Left renal pelvis (tissue), 4 donors: ENCODE results near the gene GTF2A1. TPM values are rescaled to one million over a fixed set of nuclear protein-coding genes. Genes with fewer than 3 reads are reported as not detected.

Experiments used
- DNase-seq, 4 donors: peaks; one replicate each; pipeline ENCODE4 v3.0.0-alpha.2; 2013; ENCODE audit warnings: low read depth in 4 of 4, low spot score in 3 of 4
- polyA plus RNA-seq, 4 donors: library from polyadenylated mRNA; unstranded; fragments of 120-200 nt; gene quantifications; one replicate each; pipeline ENCODE4 v1.2.1, GENCODE V29; 2013; ENCODE audit not compliant: insufficient read length in 4 of 4

Gene GTF2A1
- polyA plus RNA-seq, 4 donors, result 34.4 to 45.1 (median 38.0) TPM

DNA sequence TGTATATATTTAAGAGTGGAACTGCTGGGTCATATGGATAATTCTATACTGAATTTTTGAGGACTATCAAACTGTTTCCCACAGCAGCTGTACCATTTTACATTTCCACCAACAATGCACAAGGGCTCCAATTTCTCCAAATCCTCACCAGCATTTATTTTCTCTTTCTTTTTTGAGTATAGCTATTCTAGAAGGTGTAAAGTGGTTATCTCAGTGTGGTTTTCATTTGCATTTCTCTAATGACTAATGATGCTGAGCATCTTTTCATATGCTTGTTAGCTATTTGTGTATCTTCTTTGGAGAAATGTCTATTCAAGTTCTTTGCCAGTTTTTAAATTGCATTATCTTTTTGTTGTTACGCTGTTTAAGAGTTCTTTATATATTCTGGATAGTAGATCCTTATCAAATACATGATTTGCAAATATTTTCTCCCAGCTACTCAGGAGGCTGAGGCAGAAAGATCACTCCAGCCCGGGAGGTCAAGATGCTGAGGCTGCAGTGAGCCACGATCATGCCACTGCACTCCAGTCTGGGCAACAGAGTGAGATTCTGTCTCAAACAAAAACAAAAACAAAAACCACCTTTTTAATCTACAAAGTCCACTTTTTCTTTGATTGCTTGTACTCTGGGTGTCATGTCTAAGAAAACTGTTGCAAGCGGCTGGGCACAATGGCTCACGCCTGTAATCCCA is 32.8 kb downstream of the GTF2A1 start:
- DNase-seq, result no peak

DNA sequence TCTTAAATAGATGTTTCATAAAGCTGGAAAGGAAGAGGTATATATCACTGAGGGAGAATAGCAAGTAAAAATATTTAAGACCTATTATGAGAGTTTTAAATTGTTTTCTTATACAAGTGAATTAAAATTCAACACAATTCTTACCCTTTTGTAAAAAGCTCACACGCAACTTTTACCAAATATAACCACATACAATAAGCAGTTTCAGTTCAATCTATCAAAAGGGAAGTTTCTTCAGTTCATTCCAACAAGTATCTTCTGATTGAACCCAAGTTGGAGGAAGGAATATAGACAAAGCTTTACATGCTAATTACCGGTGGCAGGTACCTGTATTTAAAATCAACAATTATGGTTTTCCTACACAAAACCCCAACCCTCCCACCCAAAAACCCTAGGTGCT is 41.1 kb downstream of the GTF2A1 start:
- no peak for DNase-seq

- no peak for DNase-seq
Observed at GRCh38 chr14:81178063-81178462, 42.7 kb downstream of the GTF2A1 start.

DNA sequence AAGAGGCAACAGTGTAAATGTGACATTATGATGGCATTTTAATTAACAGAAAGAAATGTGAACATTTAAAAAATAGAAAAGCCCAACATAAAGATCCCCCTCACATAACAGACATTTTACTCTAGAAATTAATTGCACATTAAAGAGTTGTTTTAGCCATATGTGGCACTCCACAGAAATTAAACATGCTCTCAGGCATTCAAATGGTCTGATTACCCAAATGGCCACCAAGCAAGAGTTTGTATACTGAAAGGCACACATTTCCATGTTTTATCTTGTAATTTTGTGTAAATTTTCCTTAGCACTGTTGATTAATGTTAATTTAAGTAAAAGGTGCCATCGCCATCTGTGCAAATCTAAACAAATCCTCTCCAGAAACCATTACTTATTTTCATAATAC is 43.5 kb downstream of the GTF2A1 start:
- no peak for DNase-seq

DNA sequence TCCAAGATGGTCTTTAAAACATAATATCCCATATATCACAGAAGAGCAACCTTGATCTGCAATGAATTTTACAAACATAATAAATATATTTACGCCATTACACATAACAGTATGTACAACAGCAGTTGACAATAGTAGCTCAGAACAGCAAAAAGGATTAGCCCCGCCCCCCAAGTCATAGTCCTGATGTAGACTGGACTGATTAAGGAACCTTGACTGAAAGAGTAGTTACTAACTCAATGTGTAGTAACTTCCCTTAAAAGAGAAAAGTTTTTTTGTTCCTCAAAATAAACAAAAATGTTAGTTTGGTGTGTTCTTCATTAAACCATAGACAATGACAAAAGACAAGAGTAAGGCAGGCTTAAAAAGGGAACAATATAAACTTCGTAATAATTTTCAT is 44.5 kb downstream of the GTF2A1 start:
- no peak for DNase-seq

DNA sequence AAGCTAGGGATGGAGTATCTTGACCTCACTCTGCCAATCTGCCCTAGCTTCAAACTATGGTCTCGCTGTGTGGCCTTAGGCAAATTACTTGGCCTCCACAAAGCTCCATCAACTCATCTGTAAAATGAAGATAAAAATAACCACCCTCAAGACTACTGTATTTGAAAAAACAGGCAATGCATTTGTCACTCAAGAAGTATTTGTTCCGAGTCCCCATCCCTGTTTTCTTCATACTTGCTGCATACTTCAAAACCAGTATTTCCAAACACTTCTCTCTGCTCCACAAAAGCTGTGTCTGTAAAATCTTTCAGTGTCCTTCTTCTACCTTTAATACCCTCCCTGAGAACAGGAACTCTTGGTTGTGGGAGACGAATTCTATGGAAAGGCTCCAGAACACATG is 47.9 kb downstream of the GTF2A1 start:
- no peak for DNase-seq

DNA sequence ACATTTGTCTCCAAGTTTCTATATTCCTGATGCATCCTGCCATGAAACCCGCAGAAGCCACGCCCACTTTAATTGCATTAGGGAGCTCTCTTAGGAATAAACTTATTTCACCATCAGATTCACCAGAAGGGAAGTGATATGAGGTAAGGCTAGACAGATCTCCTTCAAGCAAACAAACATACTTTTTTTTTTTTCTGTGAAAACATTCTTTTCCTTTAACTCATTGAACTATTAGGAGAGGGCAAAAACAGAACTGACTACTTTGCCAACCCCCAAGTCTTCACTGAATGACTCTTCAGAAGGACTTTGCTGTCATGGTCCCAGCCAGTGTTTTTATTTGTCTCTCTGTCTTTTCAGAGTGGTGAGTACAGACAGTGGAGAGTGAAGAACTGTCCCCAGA is 48.4 kb downstream of the GTF2A1 start:
- no peak for DNase-seq

- no peak for DNase-seq
Observed at GRCh38 chr14:81170829-81171195, 49.9 kb downstream of the GTF2A1 start.

DNA sequence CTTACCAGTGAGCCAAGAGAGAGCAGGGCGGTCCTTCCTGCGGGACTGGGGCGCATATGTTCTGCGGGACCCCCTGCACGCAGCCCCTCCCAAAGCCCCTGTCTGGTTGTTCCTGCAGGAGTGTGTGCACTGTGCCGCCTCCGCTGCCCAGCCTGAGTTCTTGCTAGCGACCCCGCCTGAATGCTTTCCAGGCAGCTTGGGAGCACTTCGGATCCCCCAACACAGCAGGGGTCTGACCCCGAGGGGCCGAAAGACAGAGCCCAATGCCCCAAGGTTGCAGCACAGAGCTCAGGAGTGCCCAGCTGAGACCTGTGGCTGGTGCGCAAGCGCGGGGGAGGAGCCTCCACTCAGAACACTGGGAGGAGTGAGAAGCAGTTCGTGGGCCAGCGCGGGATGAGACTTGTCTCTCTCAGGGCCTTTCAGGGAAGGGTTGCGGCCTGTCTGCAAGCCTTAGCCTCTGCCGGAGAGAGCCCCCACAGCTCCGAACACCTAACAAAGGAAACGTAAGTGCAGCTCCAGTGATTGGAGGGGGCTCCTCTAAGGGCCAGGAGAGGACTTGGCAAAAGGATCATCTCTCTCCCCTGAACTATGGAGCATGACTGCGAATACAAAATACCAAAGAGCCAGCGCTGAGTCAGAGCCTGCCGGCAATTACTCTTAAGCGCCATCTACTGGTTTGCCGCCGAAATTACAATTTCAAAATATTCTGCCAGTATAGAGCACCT is 50.5 kb downstream of the GTF2A1 start:
- DNase-seq, result peak; percentile 77 to 89 (median 80)

GRCh38 chr14:81169711-81170103 is 51.1 kb downstream of the GTF2A1 start:
- DNase-seq, result peak; percentile 6 to 14 (median 10)

GRCh38 chr14:81169267-81169666 is 51.5 kb downstream of the GTF2A1 start:
- DNase-seq, result no peak

GRCh38 chr14:81166121-81166520 is 54.6 kb downstream of the GTF2A1 start:
- no peak for DNase-seq

- no peak for DNase-seq
Observed at GRCh38 chr14:81165188-81165587, 55.6 kb downstream of the GTF2A1 start.

- peak in 2 of 4 donors; percentile 15 to 16 for DNase-seq
Observed at GRCh38 chr14:81164167-81164774, 56.5 kb downstream of the GTF2A1 start.

DNA sequence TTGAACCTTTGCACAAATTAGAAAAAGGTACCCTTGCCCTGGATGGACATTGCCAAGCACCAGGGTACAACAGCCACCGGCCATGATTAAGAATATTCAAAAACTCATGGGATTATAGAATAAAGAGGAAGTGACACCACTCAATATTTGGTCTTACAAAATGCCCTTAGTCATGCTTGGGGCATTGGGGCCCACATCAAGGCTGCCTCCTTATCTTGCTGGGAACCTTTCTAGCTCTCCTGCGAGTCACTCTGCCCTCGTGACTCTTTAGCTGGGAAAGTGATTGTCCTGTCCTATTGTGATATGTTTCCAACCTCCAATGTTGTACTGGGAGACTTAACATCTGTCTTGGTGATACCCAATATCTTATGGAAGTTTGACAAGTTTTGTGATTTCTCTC is 57.8 kb downstream of the GTF2A1 start:
- DNase-seq, result no peak

DNA sequence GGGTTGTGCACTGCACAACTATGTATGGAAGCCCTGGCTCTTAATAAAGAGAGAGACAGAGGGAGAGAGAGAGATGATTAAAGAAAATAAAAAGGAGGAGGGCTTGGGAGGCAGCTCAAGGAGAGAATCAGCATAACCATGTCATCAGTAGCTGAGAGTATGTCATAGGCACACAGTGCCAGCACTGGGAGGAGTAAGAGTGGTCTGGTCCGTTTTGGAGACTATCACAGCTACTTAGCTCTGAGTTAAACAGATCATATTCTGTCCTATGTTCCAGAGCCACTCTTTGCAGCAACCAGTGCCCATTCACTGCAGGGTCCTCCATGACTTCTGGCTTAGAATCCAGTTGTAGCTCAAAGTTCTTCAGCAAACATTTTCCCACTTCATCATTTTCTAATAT is 59.0 kb downstream of the GTF2A1 start:
- DNase-seq, result no peak

DNA sequence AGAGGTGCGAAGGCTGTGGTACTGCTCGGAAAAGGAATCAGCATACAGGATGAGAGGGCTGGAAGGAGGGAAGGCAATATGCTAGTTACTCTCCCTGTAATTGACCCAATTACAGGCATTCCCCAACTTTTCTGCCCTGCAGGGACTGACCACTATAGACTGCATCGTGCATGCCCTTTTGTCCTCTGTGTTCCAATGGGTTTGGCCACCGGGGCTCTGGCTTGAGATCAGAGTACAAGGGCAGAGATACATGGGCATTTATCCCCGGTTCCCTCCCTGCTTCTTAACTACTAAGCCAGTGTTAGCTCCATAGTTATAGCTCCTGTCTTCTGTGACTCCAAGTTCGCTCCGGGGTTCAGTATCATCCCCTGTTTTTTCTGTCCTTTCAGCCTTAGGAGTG is 59.7 kb downstream of the GTF2A1 start:
- DNase-seq, result no peak

- DNase-seq, result no peak
Observed at GRCh38 chr14:81157431-81157830, 63.3 kb downstream of the GTF2A1 start.

DNA sequence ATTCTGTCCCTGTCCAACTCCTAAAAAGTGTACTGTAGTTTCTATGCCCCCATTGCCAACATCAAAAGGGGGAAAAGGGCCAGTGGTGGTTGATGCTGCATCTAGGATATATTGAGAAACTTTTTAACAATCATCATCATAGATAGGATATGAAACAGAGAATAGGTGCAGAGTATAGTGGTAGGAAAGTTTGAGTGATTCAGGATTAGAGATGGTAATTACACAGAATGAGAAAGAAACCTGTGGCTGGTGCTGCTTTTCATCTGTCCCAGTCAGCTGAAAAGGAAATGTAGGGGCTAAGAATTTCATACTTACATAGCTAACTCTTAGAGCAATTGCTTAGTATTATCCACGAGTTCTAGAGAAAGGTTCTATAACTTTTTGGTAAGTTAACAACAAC is 67.6 kb downstream of the GTF2A1 start:
- DNase-seq, result no peak

DNA sequence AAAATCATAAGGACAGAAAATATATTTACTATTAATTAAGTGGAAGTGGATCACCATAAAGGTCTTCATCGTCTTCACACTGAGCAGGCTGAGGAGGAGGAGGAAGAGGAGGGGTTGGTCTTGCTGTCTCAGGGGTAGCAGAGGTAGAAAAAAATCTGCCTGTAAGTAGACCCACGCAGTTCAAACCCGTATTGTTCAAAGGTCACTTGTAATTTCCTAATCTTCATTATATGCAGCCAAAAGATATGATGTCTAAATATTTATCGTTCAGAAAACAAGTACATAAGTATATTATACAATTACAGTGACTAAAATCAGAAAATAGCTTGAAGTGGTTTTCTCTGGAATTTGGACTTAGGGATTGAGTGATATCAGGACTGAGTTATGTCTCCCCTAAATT is 72.1 kb downstream of the GTF2A1 start:
- no peak for DNase-seq

GRCh38 chr14:81147140-81147897 is 73.4 kb downstream of the GTF2A1 start:
- DNase-seq, result no peak
